ENCODE measurements around the gene GATA2.

The GATA2 gene

DNA sequence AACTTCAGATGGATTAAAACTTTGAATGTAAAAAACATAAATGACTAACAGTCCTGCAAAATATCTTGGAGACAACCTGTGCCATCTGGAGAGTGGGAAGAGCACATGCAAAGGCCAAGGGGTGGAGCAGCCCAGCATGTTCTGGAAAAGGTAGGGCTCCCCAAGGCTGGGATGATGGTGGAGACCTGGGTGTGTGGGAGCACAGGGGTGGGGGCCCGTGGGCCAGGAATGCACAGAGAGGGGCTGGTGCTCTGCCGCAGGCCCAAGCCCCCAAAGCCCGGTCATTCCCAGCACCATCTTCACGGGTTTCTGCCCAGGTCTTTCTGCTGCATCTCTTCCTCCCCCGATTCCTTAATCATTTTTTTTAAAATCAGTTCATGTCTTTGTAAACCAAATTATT lies 9.7 kb upstream of the GATA2 start:
- DNase-seq: no peak
- ATAC-seq: no peak

DNA sequence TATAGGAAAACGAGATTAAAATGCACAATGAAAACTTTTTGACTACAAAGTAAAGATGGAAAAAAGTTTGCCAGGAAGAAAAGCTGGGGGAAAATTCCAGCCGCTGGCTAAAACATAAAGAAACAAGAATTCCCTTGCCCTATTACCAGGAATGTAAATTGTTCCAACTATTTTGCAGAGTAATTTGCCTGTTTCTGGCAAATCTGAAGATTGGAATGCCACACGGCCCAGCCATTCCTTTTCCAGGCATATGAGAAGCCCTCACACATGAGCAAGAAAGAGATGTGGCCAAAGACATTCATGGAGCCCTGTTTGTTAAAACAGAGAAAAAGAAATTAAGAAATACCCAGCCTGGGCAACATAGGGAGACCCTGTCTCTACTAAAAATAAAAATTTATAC lies 8.4 kb upstream of the GATA2 start:
- DNase-seq (no peak), ATAC-seq (no peak)

DNA sequence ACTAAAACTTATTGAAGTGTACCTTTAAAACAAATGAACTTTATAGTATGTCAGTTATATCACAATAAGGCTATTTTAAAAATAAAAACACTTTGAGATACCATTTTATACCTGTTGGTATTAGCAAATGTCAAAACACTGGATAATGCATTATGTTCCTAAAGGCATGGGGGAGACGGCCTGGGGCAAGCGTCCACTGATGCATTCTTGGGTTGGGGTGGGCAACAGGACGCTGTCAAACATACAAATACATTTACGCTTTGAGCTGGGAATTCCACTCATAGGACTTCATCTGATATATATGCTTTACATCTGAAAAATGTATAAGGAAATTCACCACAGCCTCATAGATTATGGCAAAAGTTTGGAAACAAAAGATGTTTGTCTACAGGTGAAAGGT lies 7.6 kb upstream of the GATA2 start:
- DNase-seq: no peak

DNA sequence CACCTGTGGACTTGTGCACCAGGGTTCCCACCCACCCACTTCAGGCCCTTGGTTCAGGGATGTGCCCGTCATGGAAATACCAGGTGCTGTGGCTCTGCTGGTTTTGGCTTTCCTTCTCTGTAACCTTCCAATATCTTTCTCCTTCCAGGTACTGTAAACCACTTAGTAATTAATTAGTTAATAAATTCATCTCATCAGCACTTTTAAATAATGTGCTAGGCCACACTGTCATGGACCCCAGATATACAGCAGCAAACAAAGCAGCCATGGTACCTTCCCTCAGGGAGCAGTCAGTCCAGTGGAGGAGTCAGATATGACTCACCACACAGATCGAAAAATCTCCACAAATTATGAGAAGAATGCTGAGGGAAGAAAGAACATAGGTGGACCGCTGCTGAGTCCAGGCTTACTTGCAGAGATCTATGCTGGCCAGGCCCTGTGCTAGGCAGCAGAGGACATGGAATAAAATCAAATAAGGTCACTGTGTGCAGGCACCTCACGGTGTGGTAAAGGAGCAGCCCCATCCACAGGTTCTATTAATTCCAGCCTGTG lies 6.8 kb upstream of the GATA2 start:
- DNase-seq (no peak), ATAC-seq (no peak)

More for the DNA sequence above, 7.6 kb upstream of the GATA2 start:
- ATAC-seq: no peak

DNA sequence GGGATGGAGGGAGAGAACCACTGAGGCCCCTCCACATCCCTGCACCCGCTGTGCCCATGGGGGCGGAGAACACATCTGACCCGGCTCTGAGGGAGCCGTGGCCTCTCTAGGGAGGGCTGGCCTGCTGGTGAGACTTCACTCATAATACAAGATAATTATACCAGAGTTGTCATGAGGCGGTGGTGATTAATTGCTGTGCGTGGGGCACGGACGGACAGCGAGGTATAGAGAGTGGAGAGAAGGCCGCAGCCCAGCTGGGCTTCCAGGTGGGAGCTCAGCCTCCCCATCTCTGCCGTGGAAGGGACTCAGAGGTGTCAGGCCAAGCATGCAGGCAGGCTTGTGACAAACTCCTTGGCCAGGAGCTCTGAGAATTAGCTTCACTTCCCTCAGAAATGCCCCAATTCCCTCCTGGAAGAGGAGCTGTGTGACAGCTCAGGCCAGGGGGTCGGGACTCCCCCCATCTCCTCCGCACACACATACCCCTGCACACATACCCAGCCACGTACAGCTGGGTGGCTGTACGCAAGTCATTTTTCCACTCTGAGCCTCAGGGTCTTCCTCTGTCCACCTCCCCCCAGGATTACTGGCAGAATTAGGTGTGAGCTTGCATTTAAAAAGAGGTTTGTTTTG lies 6.0 kb upstream of the GATA2 start:
- ATAC-seq (no peak), DNase-seq (no peak)

DNA sequence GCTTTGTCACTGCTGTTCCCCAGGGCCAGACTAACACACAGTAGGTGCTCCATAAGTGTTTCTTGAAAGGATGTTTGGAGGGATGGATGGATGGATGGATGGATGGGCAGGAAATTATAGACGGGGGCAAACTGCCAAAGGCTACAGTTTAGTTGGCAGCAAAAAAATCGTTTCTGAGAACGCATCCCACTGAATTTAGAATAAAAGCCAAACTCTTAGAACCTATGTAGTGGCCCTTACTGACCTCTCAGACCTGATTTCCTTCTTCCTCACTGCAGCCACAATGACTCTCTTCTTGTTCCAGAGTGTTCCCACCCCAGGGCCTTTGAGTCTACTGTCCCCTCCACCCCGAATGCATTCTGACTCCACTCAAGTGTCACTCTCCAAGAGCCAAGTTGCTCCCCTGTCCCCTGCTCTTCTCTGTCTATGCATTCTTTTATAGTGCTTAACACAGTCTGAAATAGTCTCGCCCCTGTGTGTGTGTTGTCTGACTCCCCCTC lies 5.2 kb upstream of the GATA2 start:
- ATAC-seq (no peak), DNase-seq (no peak)

DNA sequence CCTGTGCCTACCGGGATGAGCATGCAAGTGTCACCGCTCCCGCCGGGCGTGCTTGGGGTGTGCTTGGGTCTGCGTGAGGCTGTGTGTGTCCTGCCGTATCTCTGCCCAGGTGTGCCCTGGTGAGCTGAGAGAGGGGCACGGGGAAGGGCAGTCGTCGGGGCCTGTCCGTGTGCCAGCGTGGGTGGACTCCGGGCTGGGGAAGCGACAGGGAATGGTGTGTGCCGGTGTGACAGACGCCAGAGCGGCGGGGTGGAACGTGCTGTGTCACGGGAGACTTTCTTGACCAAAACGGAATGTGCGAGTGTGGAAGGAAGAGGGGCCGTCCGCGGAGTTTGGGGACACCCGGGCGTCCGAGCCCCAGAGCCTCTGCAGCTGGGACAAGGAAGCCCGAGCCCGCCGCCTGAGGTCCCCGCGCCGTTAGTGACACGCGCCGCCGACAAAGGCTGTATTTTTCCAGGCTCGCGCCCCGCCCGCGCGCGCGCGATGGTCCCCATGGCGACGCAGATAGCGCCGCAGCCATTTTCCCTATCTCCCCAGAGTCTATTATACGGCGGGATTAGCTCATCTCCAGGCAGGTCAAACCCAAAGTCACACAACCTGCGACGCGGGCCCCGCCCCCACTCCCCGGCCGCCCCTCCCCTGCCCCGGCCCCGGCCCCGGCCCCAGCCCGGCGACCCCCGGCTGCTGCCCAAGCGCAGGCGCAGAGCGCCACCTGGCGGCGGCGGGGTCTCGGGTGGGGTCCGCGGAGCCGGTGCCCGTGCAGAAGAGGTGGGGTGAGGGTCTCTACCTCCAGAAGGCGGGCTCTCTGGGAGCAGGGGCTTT lies 4.5 kb upstream of the GATA2 start:
- peak; percentile 63 for ATAC-seq

DNA sequence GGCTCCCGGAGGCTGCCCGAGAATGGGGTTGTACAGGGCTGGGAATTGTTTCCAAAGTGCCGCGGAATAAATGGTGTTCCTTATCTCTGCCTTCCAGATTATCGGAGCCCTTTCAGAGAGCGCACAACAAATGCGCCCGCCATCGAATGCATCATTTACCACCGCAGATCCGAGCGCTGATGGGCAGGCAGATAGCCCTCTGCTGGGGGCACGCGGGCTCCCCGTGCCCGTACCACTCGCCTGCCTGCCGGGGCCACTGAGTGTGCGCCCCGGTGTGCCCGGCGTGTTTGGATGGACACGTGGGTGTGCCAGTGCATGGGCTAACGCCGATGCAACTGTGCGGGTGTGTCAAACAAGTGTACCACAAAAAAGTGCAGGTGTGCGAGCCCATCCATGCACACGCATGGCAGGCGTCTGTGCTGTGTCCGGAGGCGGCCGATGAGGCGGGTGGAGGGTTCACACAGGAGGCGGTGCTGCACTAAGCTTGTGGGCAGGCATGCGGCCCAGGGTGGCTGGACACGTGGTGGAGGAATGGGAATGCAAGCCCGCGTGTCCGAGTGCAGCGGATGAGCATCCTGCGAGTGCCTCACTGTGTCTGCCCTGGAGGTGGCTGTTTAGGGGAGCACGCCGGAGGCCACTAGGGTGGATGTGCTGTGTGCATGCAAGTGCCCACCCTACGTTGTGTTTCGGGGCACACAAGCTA lies 3.8 kb upstream of the GATA2 start:
- DNase-seq: no peak

More for the DNA sequence above, 4.5 kb upstream of the GATA2 start:
- peak; percentile 82 for DNase-seq

DNA sequence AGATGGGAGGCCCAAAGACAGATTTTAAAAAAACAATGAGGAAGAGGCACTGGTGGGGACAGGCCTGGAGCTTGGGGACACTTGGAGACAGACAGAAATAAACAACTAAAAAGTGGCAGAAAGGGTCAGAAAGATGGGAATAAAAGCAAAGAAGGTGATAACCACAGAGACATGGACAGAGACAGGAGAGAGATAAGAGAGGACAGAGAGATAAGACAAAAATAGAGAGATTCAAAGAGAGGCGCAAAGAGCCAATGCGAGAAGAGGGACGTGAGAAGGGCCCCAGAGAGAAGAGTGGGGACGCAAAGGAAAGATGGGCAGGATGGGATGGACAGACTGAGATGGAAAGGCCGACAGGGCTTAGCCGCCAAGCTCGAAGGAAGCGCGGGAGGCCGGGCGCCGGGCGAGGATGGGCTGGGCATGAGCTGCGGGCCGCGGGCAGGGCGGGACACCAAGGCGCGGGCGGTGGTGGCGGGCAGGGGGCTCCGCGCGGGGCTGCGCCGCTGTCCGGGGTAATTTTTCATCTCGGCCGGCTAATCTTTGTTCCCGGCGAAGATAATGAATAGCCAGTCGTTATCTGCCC lies 3.1 kb upstream of the GATA2 start:
- DNase-seq (no peak), ATAC-seq (no peak)

More for the DNA sequence above, 3.8 kb upstream of the GATA2 start:
- ATAC-seq: no peak

DNA sequence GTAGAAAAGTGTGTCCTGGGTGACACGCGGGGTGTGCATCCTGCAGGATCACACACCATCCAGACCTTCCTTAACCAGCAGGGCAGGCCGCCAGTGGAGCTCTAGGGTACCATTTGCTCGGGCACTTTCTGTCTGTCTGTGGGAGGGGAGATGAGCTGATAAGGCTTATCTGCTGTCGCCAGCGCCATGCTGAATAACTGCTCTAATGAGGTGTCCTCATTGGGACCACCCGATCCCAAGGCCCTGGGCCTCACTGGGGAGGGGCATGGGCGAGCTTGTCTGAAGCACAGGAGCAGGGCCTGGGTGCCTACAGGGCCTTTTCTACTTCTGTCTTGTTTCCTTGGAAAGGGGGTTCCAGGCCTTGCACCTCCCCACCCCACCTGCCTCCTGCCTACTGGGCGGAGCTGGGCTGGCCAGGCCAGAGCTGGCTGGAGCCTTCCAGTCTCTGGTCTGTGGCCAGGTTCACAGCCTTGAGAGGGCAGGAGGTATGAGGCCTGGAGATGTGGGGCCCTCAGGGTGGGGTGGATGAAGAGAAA lies 2.5 kb upstream of the GATA2 start:
- ATAC-seq: no peak
- no peak for DNase-seq

DNA sequence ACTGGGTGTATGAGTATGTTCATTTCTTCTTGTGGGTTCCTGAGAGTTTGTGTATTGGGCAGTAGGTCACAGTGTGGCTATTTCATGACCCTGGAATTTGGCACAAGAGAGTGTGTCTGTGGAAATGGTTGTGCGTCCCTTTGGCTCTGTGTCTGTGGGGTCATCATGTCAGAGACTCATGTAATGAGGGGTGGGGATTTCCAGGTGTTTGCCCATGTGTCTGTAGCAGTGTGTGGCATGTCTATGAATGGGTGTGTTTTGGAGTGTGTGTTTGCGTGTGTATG lies 1.3 kb upstream of the GATA2 start:
- DNase-seq (no peak), ATAC-seq (no peak)

DNA sequence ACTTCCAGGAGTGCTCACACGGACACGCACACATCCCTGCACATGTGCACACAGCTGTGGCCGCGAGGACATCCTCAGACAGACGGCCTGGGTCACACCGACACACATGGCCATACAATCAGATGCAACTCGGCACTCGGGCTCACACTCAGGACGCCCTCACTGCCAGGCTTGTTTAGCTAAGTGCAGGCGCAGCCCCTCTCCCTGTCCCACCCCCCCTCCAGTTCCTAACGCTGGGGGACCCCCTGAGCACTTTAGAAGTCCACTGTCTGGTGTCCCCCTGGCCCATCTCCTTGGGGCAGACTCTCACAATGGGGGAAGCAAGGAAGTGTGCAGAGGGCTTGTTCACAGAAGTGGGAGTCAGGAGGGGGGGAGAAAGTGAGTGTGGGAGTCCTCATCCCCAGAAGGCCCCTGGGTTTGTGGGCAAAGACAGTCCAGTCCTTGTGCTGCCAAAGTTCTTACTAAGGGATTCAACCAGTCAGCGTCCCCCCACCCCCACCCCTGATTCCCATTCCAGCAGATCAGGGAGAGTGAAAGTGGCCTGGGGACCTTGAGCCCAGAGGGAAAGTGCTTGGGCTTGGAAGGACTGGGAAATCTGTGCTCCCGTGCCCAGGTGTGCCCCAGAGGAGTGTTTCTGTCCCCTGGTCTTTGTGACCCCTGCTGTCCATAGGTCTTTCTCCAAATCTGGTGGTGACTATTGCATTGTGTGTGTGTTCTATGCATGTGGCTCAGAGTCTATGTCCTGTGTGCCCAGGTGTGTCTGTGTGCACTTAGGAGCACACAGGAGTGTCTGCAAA lies 767 bp upstream of the GATA2 start:
- ATAC-seq (no peak), DNase-seq (no peak)

DNA sequence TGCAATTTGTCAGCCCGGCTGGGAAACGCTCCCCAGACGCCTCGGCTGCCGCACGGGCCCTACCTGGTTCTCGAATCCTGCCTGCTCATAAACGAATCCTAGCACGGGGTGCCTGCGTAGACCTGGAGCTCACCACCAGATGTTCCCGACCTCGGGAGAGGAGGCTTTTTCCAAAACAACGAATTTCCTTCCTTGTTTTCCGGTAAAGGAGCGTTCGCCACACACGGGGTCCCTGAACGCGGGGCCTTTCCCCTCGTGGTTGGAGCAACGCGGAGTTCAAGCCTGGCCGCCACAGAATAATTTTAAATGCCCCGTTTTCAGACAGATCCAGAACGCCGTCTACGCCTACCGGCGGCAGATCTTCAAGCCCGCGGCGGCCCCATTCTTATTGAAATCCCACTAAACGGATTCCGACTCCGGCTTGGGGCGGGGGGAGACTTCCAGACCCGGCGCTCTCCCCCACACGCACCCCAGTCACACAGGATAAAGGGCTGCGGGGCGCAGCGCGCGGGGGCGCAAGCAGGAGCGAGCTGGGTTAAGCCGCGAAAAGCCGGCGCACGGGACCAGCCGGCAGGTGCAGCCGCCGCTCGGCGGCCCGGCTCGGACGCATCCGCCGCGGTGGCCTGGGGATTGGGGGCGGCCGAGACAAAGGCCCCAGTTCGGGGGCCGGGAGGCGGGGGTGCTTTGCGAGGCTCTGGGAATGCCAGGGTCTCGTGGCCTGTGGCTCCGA lies 895 bp downstream of the GATA2 start:
- DNase-seq: no peak

DNA sequence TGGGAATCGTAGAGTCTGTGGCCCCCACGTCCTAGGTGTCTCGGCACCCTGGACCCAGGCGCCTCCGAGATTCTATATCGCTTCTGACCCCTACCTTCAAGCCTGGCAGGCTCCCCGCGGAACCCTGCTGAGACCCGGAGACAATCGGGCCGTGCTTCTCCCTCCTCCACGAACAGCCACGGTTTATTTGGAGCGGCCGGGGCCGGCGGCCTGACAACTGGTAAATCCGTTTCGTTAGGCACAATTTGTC lies 1.4 kb downstream of the GATA2 start:
- ATAC-seq (no peak), DNase-seq (no peak)

More for the DNA sequence above, 895 bp downstream of the GATA2 start:
- no peak for ATAC-seq

DNA sequence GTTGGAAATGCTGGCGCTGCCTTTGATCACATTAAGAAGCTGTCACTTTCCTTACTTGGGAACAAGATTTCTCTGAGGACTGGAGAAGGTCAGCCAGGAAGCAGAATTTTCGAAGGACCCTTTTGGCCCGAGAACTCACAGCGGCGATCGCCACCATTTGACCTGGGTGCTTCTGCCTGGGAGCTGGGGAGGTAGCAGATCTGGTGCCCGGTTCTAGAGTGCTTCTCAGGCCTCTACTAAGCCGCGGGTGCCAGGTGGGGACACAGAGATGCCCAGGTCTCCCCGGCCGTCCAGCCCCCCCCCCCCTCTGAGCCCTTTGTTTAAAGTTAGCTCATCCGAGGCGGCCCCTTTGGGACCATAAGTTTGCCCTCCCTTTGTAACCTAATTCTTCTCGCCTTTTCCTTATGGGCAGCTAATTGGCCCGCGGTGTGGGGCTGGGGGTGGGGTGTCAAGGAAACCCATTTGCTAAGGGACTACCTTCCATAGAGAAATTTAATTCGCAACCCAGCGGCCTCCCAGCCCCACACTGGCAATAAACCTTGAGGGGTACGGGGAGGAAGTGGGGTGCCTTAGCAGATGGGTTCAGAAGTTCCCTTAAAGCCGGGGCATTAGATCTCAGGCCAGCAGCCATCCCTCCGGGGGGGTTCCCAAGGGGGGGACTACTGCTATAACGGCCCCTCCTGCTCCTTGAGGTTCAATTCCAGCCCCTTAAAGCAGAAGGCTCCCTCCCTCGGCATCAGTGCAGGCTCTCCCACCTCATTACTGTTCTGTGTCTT lies 1.9 kb downstream of the GATA2 start:
- DNase-seq (no peak), ATAC-seq (no peak)

DNA sequence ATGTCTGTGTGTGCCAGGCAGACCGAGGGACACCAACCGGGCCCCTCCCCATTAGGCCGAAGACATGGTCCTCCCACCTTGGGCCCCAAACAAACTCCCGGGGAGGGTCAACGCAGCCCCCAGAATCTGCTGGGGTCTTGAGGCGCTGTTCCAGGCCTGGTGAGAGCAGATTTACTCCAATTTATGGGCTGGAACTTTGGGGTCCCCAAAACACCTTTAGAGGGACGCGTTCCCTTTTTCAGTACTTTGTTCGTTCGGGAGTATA lies 2.4 kb downstream of the GATA2 start:
- DNase-seq (no peak), ATAC-seq (no peak)

DNA sequence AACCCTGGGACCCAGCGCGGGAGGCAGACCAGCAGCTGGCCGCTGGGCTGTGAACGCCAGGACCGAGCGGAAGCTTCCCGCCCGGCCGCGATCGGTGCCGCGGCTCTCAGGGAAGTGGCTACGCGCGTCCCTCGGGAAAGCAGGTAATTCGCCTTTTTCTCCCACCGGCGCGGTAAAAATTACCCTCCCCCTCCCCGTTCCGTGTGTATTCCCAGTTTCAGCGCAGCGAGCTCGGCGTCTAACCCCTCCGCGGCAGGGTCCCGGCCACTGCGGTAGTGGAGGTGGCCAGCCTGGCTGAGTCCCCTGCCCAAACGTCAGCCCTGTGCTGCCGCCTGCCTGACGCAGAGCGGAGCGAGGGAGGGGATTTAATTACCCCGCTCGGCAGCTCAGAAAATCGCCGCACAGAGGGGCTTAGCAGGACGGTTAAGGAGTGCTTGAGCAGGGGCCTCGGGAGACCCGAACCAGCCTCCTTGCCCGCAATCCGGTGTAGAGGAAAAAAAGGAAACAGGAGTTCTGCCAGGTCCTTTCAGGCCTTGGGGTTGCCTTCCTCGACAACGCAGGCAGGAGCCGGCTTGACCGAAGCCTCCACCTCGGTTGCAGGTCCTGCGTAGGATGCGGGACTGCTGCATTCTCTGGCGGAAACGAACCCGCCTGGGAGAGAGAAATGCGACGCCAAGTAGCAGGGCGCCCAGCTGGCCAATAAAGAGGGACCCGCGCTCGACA lies 2.9 kb downstream of the GATA2 start:
- no peak for ATAC-seq
- DNase-seq: no peak

DNA sequence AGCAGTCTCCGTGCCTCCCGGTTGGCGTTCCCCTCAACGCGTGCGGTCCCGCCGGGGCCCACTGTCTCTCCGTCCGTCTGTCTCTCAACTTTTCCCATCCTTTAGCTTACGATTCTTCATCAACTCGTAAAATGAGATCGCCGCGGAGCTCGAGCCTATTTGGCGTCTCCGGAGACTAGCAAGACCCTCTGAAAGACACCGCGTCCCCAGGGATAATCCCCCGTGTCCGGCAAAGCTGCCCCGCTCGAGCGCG lies 3.4 kb downstream of the GATA2 start:
- no peak for DNase-seq
- no peak for ATAC-seq

DNA sequence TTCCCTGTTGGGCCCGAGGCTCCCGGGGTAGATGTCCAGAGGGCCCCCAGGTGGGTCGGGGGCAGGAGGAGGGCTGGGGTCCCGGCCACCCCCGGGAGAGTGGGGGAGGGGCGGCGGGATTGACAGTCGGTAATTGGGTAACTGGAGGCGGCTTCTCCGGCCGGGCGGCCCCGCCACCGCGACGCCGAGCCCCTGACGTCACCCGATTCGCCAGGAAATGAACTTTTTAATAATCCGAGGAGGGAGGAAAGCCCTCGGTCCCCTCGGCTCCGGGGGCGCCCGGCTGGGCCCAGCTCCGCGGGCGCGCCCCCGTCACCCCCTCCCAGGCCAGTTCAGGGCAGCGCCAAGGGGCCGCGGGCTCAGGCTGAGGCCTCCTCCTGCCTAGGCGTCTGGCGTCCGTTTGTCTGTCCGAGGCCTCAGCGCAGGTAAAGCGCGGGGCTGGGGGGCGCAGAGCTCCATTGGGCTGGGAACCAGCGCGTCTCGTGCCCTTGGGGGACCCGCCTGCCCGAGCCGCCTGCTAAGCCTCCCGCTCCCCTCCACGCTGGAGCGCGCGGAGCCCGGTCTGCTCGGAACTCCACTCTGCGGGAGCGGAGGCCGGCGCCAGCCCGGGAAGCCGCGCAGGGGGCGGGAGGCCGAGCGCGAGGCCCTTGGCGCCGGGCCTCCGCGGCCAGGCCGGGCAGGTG lies 3.9 kb downstream of the GATA2 start:
- DNase-seq (peak; percentile 52), ATAC-seq (no peak)

DNA sequence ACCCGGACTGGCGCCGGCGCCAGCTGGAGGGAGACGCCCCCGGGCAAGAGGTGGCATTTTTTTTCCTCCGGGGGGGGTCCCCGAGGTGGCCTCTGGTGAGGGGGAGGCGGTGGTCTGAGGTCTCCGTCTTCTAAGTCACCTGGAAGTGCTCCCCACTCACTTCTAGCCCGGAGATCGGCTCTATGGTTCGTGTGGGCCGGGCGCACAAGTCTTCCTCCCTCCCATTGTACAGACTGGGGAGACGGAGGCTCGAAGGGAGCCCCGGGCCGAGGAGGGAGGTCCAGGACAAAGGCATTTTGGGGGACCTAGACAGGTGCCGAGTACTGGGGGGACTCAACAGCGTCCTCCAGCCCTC lies 4.4 kb downstream of the GATA2 start:
- DNase-seq (no peak), ATAC-seq (no peak)

Measured in stimulated activated naive CD8-positive, alpha-beta T cell treated with anti-CD3 and anti-CD28 coated beads, Interleukin-15, Interleukin-2, amounts not matched to agents 100 U/mL and 50 U/mL, for 24 hours (primary cell).